Measurements from ENCODE around the gene PIGM.

Gene PIGM

DNA sequence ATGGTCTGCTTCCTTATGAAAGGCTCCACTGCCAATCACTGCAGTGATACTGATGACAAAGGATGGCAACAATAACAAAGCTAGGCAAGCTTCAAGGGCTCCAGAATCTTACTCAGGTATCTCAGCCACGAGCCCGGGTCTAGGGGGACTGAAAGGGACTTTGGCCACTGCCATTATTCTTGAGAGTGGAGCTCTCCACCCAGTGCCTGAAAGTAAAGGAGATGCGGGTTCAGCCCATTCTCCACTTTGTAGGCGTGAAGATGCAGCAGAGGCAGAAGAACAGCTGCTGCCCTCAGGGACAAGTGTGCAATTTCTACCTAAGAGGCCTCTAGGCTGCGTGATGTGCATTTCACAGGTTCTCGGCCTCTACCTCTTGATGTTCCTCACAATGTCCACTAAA is 46.3 kb downstream of the PIGM start:
- DNase-seq: no peak

GRCh38 chr1:159983681-159984080 is 48.1 kb downstream of the PIGM start:
- no peak for DNase-seq

GRCh38 chr1:159982280-159982679 is 49.5 kb downstream of the PIGM start:
- DNase-seq: no peak

- no peak for DNase-seq
Observed at GRCh38 chr1:159981351-159982055, 50.3 kb downstream of the PIGM start.

DNA sequence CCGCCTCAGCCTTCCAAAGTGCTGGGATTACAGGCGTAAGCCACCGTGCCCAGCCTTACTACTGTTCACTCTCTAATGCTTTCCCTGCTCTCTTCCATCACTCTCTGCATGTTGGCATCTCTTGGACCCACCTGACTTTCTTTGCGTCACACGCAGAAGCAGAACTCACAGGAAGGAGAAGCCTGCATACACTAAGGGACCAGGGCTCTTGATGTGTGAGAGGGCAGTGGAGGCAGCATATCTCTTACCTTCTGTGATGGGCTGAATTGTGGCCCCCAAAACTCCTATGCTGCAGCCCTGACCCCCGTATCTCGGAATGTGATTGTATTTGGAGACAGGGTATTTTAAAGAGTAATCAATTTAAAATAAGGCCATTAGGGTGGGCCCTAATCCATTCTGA is 51.0 kb downstream of the PIGM start:
- no peak for DNase-seq

GRCh38 chr1:159980076-159980475 is 51.7 kb downstream of the PIGM start:
- DNase-seq: no peak

DNA sequence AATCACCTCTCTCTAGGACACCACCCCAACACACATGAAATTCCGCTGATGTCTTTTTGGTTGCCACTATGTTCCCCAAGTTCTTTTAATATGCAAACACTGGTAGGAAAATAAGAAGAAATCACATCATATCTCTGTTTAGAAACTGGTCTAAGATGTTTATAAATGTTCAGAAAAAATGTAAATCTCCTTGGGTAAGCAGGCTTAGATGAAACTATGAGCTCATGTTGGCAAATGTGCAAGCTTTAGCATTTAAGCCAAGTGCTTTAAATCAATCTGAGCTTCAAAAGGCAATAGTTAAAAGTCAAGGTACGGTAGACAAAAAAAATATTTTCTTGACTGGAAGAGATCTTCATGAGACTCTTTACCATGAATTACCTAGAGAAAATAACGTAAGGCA is 52.5 kb downstream of the PIGM start:
- DNase-seq: no peak

DNA sequence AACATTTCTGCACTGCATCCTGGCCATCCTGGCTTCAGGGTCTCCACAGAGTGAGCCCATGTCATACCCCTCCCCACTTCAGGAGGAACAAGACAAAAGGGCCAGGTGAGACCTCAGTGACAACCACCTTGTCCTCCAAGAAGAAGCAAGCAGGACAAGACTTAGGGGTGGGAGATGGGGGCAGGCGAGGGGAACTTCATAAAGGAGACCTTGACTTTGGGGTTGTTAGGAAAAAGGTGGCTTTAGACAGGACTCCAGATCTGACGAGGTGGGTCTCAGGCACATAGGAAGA is 53.7 kb downstream of the PIGM start:
- DNase-seq: no peak

GRCh38 chr1:159977364-159978106 is 54.3 kb downstream of the PIGM start:
- no peak for DNase-seq
